GM12875 (cell line): ENCODE data around the gene SLC13A2.
"Not testable (repeated sequence)": the region's sequence is repeated elsewhere in the genome, so short reads cannot be mapped to it uniquely, and the experiment has no call there.

Experiments
- H3K4me3 ChIP-seq: one replicate; pipeline ENCODE4 v1.5.1; 2011; ENCODE audit warnings: low read depth, low read length, control low read depth
- CTCF ChIP-seq: IDR thresholded peaks from 2 replicates; pipeline ENCODE4 v1.5.1; 2011; ENCODE audit warnings: low read depth, mild to moderate bottlenecking, control low read depth, inconsistent platforms, low read length, moderate library complexity, borderline replicate concordance; ENCODE audit not compliant: insufficient read depth

Gene SLC13A2

GRCh38 chr17:28473542-28473941 lies at the start of gene SLC13A2:
Gene SLC13A2, plus strand, starts transcription at chr17:28473644. Its CDS starts 69 bp downstream, at chr17:28473713.
- H3K4me3 ChIP-seq = no peak within 1 kb of the TSS
- peak; percentile 5; the same call in 1 of the 2 replicates for TF ChIP-seq CTCF

GRCh38 chr17:28425206-28425605 lies 48.2 kb upstream of the SLC13A2 start:
- no peak for TF ChIP-seq CTCF
- H3K4me3 ChIP-seq = no peak overlapping the region

- no peak overlapping the region for H3K4me3 ChIP-seq
- peak; percentile 54 for TF ChIP-seq CTCF
These were observed 47.3 kb upstream of the SLC13A2 start for GRCh38 chr17:28426081-28426519.

GRCh38 chr17:28427371-28427770 lies 46.1 kb upstream of the SLC13A2 start:
- H3K4me3 ChIP-seq = no peak overlapping the region
- no peak for TF ChIP-seq CTCF

- not testable (repeated sequence) for H3K4me3 ChIP-seq
These were observed 45.5 kb upstream of the SLC13A2 start for GRCh38 chr17:28427982-28428381.

- TF ChIP-seq CTCF = no peak
- H3K4me3 ChIP-seq = no peak overlapping the region
These were observed 39.7 kb upstream of the SLC13A2 start for GRCh38 chr17:28433721-28434120.

GRCh38 chr17:28434326-28434725 lies 39.1 kb upstream of the SLC13A2 start:
- H3K4me3 ChIP-seq = not testable (repeated sequence)

GRCh38 chr17:28443901-28444638 lies 29.4 kb upstream of the SLC13A2 start:
- TF ChIP-seq CTCF = no peak

More at GRCh38 chr17:28443901-28444638, 29.4 kb upstream of the SLC13A2 start:
- no peak overlapping the region for H3K4me3 ChIP-seq
